Effector memory CD4-positive, alpha-beta T cell (primary cell): Measurements from ENCODE around the gene LYRM2.

Experiments
- DNase-seq, 3 donors: peaks; one replicate each; pipeline ENCODE4 v3.0.0-alpha.2; 2020
- H3K27ac ChIP-seq: 2 replicates; pipeline ENCODE4 v1.7.0; 2013; ENCODE audit warnings: mild to moderate bottlenecking, low read length, moderate library complexity; ENCODE audit not compliant: insufficient read depth, poor library complexity, severe bottlenecking
- H3K27me3 ChIP-seq: replicated peaks from 2 replicates; pipeline ENCODE4 v1.7.0; 2013; ENCODE audit warnings: mild to moderate bottlenecking, low read length; ENCODE audit not compliant: insufficient read depth, control insufficient read depth, poor library complexity, severe bottlenecking
- H3K36me3 ChIP-seq: 2 replicates; pipeline ENCODE4 v1.7.0; 2013; ENCODE audit warnings: mild to moderate bottlenecking, low read length, moderate library complexity; ENCODE audit not compliant: control insufficient read depth, insufficient read depth
- H3K4me1 ChIP-seq: 2 replicates; pipeline ENCODE4 v1.7.0; 2013; ENCODE audit warnings: low read length, mild to moderate bottlenecking; ENCODE audit not compliant: control insufficient read depth, insufficient read depth, poor library complexity, severe bottlenecking
- H3K4me3 ChIP-seq: 2 replicates; pipeline ENCODE4 v1.7.0; 2013; ENCODE audit warnings: low read length, low read depth, mild to moderate bottlenecking; ENCODE audit not compliant: insufficient read depth, poor library complexity, severe bottlenecking
- H3K9me3 ChIP-seq: 2 replicates; pipeline ENCODE4 v1.7.0; 2013; ENCODE audit warnings: mild to moderate bottlenecking, low read length, moderate library complexity; ENCODE audit not compliant: control insufficient read depth

The LYRM2 gene

DNA sequence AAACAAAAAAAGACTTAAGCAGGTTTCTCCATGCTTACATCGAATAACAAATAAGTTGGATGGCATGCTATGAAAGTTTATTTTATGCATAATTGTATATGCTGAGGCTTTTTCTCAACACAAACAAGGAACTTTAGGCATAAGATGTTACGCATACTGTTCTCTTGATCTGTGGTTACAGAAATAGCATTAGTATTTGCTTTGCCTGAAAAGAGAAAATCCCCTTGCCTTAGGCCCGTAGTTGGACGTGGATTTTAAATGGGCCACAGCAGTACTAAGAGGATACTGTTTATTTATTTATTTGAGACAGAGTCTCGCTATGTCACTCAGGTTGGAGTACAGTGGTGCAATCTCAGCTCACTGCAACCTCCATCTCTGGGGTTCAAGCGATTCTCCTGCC lies 19.0 kb downstream of the LYRM2 start:
- H3K9me3 ChIP-seq, result no peaks in the 10 kb centered on the region
- no peak overlapping the region for H3K4me3 ChIP-seq
- no peaks in the 10 kb centered on the region for H3K4me1 ChIP-seq
- no peak overlapping the region for H3K27ac ChIP-seq
- no peaks in the 10 kb centered on the region for H3K36me3 ChIP-seq
- H3K27me3 ChIP-seq, result no peaks in the 10 kb centered on the region
- DNase-seq, result no peak

DNA sequence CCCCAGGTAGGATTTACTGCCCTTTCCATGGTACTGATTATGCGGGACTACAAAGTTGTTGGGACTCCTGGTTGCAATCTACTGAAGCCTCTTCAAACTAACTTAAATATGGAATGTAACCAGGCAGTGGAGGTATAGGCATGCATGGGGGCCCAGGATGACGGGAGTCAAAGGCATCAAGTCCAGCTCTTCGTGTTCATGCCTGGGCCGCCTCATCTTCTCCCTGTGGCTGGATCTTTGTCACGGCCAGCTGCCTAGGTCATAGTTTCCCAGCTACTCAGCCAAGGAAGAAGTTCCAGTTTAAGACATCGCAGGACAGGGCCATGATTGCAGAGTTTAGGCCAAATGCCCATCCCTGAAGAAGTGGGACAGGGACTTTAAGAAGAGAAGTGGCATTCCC lies 20.5 kb downstream of the LYRM2 start:
- DNase-seq, result no peak
- H3K4me1 ChIP-seq, result no peaks in the 10 kb centered on the region
- H3K36me3 ChIP-seq, result no peaks in the 10 kb centered on the region
- H3K4me3 ChIP-seq, result no peak overlapping the region
- no peaks in the 10 kb centered on the region for H3K9me3 ChIP-seq
- no peaks in the 10 kb centered on the region for H3K27me3 ChIP-seq
- H3K27ac ChIP-seq, result no peak overlapping the region

DNA sequence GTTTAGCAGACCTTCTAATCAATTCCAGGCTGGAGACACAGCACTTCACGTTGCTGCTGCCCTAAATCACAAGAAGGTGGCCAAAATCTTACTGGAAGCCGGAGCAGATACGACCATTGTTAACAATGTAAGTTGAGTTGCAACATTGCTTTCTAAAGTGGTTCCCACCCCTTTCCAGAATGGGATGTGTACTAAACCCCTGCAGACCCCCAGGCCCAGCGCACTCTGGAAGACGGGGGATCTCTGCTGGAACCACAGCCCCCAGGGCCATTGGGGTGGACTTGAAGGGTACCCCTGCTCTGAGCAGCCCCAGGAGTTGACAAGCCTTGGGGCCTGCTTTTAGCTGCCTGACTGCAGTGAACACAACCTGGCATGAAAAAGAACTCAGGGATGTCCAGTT lies 22.0 kb downstream of the LYRM2 start:
- no peak overlapping the region for H3K4me3 ChIP-seq
- no peak for DNase-seq
- no peaks in the 10 kb centered on the region for H3K36me3 ChIP-seq
- H3K9me3 ChIP-seq, result no peaks in the 10 kb centered on the region
- H3K4me1 ChIP-seq, result no peaks in the 10 kb centered on the region
- H3K27ac ChIP-seq, result no peak overlapping the region
- no peaks in the 10 kb centered on the region for H3K27me3 ChIP-seq

DNA sequence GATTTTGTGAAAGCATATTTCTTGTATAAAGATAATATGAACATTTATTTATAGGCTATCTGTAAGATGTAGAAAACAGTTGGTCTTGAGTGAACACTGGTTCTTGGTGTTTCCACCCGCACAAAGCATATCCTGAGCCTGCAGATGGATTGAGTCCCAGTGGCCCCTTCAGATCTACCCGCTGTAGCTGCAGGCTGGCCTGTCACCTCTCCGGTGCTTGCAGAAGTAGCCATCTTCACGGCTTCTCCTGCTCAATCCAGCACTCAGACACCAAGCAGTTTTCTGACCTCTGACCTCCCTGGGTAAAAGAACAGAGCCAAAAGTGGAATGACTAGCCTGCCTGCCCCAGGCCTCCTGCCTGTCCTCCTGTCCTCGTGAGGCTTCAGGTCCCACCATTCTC lies 22.7 kb downstream of the LYRM2 start:
- H3K4me1 ChIP-seq, result no peaks in the 10 kb centered on the region

DNA sequence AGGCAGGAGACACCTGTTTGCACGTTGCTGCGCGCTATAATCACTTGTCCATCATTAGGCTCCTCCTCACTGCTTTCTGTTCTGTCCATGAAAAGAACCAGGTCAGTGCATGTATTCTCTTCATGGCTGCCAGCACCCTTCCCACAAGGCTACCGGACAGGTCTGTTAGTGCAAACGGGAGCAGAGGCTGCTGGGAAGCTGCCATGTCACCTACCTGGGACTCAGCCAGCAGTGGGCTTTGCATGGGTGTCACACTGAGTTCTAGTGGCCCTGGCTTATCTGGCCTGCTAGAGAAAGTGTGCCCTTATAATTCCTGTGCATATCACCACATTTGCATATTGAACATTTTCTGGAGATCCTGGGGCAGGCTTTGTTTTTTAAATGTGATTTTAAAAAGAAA lies 24.8 kb downstream of the LYRM2 start:
- Histone ChIP-seq H3K27me3 (no peaks in the 10 kb centered on the region), H3K9me3 (no peaks in the 10 kb centered on the region), H3K4me3 (no peak overlapping the region), H3K36me3 (no peaks in the 10 kb centered on the region), H3K27ac (no peak overlapping the region), H3K4me1 (no peaks in the 10 kb centered on the region)
- DNase-seq, result no peak

More for the DNA sequence above, 22.7 kb downstream of the LYRM2 start:
- Histone ChIP-seq H3K4me3 (no peak overlapping the region), H3K36me3 (no peaks in the 10 kb centered on the region), H3K27me3 (no peaks in the 10 kb centered on the region), H3K27ac (no peak overlapping the region), H3K9me3 (no peaks in the 10 kb centered on the region)
- no peak for DNase-seq

DNA sequence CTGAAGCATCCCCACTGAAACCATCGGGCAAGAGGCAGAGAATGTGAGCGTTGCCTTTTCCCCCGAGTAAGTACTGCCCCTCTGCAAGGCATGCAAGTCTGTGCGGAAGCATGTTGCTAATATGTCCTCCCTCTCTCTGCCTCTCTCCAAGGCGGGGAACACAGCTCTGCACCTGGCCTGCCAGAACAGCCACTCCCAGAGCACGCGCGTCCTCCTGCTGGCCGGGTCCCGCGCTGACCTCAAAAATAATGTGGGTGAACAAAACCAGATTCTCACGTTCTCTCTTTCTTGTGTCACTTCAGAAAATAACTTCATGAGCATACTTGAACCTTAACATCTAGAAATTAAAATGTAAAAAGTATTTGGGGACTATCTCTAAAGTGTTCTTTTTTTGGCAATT lies 26.4 kb downstream of the LYRM2 start:
- H3K9me3 ChIP-seq, result no peaks in the 10 kb centered on the region
- H3K4me3 ChIP-seq, result no peak overlapping the region
- H3K27me3 ChIP-seq, result no peaks in the 10 kb centered on the region
- no peaks in the 10 kb centered on the region for H3K4me1 ChIP-seq
- no peak for DNase-seq
- no peaks in the 10 kb centered on the region for H3K36me3 ChIP-seq
- H3K27ac ChIP-seq, result no peak overlapping the region

DNA sequence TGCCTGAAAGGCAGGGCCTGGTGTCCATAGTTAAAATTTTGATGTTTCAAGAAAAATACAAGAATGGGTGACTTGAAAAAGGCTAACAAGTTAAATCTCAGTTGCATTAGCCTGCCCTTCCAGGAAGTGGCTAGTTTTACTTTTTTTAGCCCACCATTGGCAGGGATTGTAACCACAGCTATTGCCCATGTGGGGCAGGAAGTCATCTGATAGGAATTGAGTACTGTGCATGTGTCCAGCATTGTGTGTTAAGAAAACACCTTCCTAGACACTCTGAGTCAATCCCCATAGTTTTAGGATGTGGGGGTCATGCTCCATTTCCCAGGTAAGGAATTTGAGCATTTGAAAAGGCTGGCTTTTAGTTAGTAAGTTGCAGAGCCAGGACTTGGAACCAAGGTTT lies 26.9 kb downstream of the LYRM2 start:
- Histone ChIP-seq H3K27ac (no peak overlapping the region), H3K4me3 (no peak overlapping the region), H3K27me3 (no peaks in the 10 kb centered on the region), H3K9me3 (no peaks in the 10 kb centered on the region), H3K4me1 (no peaks in the 10 kb centered on the region), H3K36me3 (no peaks in the 10 kb centered on the region)
- DNase-seq, result no peak

DNA sequence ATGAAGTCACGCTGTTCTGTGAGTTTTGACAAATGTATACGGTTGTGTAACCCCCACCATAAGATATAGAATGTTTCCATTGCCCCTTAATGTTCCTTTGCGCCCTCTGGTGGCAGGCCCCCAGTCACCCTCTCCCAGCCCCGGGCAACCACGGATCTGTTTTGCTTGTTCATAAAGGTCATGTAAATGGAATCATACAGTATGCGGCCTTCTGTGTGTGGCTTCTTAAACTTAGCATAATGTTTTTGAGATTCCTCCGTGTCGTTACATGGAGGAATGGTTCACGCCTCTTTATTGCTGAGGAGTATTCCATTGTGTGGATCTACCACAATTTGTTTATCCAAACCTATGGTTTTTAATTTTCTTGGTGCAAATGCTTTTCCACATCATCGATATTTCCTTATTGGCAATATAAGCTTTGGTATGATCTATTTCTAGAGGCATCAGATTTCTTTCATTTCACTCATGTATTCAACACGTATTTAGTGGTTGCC lies 28.4 kb downstream of the LYRM2 start:
- H3K27ac ChIP-seq, result no peak overlapping the region
- H3K36me3 ChIP-seq, result no peaks in the 10 kb centered on the region
- no peak overlapping the region for H3K4me3 ChIP-seq
- H3K9me3 ChIP-seq, result no peaks in the 10 kb centered on the region
- DNase-seq, result peak; percentile 45 to 65 (median 52)
- no peaks in the 10 kb centered on the region for H3K4me1 ChIP-seq
- H3K27me3 ChIP-seq, result no peaks in the 10 kb centered on the region

DNA sequence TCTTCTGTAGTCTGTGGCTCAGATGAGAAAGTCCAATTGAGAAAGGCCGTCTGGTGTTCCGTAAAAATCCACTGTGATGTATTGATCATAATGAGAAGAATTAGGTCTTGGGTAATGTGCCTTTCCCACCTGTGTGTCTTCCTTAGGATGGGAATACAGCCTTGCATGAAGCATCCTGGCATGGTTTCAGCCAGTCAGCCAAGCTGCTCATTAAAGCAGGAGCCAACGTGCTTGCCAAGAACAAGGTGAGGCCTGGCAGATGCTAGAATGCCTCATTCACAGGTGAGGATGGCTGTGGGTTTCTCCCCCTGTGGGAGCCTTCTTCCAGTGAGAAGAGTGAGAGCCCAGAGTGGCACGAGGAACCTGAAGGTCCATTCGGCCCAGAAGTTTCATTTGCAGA lies 32.7 kb downstream of the LYRM2 start:
- Histone ChIP-seq H3K4me1 (no peaks in the 10 kb centered on the region), H3K9me3 (no peaks in the 10 kb centered on the region), H3K36me3 (no peaks in the 10 kb centered on the region), H3K4me3 (no peak overlapping the region), H3K27ac (no peak overlapping the region), H3K27me3 (no peaks in the 10 kb centered on the region)
- no peak for DNase-seq

DNA sequence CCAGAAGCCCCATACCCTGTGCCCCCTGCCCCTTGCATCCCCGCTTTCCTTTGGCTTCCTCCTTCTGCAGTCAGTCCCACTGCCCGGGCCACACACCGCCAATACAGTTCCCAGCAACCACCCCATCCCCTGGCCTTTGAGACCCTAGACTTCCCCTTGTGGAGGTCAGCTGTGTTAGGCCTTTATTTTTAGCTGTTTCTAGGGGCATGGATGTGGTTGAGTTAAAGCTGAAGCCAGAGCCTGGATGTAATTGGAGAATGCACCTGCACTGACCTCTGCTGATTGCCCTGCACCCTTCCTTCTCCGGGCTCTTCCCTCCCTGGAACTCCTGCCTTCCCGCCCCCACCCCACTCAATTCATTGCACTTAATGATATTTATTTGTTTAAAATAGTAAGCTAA lies 33.9 kb downstream of the LYRM2 start:
- H3K27ac ChIP-seq, result no peak overlapping the region
- H3K4me1 ChIP-seq, result no peaks in the 10 kb centered on the region
- H3K27me3 ChIP-seq, result no peaks in the 10 kb centered on the region
- H3K36me3 ChIP-seq, result no peaks in the 10 kb centered on the region
- no peaks in the 10 kb centered on the region for H3K9me3 ChIP-seq
- H3K4me3 ChIP-seq, result no peak overlapping the region
- DNase-seq, result no peak

DNA sequence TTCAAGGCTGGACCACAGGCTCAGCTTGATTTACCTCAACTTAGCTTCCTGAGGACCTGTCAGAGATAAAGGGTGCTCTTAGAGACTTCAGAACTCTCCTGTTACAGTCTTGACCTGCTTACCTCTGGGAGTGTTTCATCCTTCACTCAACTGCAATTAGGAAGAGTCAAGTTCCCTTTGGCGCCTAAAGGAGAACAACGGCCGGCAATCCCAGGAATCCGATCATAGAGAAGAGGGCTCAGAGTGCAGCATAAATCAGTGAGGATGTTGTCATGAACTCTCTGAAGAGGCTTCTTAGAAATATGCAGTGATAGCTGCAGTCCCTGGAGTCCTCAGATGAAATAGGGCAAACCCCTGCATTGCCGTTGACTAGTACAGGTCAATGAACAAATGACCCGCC lies 36.4 kb downstream of the LYRM2 start:
- no peak for DNase-seq
- H3K4me1 ChIP-seq, result no peaks in the 10 kb centered on the region
- H3K9me3 ChIP-seq, result no peaks in the 10 kb centered on the region
- no peaks in the 10 kb centered on the region for H3K27me3 ChIP-seq
- H3K4me3 ChIP-seq, result no peak overlapping the region
- H3K36me3 ChIP-seq, result no peaks in the 10 kb centered on the region
- no peak overlapping the region for H3K27ac ChIP-seq
